Upper lobe of left lung (tissue), 6 donors: ENCODE measurements around the gene PRKCA. TPM values are rescaled to one million over a fixed set of nuclear protein-coding genes. Genes with fewer than 3 reads are reported as not detected.

ENCODE experiments used
- ATAC-seq, 2 donors: fragments of 200-7000 bp; cut with Tn5 transposase; one replicate each; pipeline ENCODE4 v1.9.1; 2022; ENCODE audit warnings: mild to moderate bottlenecking in 2 of 2, moderate library complexity in 2 of 2; ENCODE audit not compliant: low FRiP score in 2 of 2
- DNase-seq, 2 donors: peaks; one replicate each; pipeline ENCODE4 v3.0.0-alpha.2; 2019 to 2020
- H3K27ac ChIP-seq, 4 donors: fragments of 200-600 bp; sonication (generic); one replicate each; pipeline ENCODE4 v1.5.1; 2016 to 2019
- H3K27me3 ChIP-seq, 4 donors: fragments of 200-600 bp; sonication (generic); one replicate each; pipeline ENCODE4 v1.5.1; 2017 to 2019
- H3K36me3 ChIP-seq, 4 donors: fragments of 200-600 bp; sonication (generic); one replicate each; pipeline ENCODE4 v1.5.1; 2016 to 2019
- H3K4me1 ChIP-seq, 4 donors: fragments of 200-600 bp; sonication (generic); one replicate each; pipeline ENCODE4 v1.5.1; 2018 to 2019
- H3K4me3 ChIP-seq, 4 donors: fragments of 200-600 bp; sonication (generic); one replicate each; pipeline ENCODE4 v1.5.1; 2017 to 2019; ENCODE audit warnings: mild to moderate bottlenecking in 2 of 4, moderate library complexity in 1 of 4
- H3K9me3 ChIP-seq, 4 donors: fragments of 200-600 bp; sonication (generic); one replicate each; pipeline ENCODE4 v1.5.1; 2018 to 2019
- CTCF ChIP-seq, 6 experiments: fragments of 450-650 bp in 4 of 6; fragments of 200-600 bp in 2 of 6; sonication (generic) in 2 of 6; IDR thresholded peaks; one replicate each; pipeline ENCODE4 v1.5.1; 2016 to 2019; ENCODE audit warnings: antibody characterized with exemption in 6 of 6
- EP300 ChIP-seq, 4 donors: sonication (generic); formaldehyde crosslinking; IDR thresholded peaks; one replicate each; pipeline ENCODE4 v1.5.1; 2017; ENCODE audit warnings: antibody characterized with exemption in 4 of 4, control low read depth in 2 of 4
- POLR2A ChIP-seq, 4 donors: fragments of 450-650 bp; IDR thresholded peaks; one replicate each; pipeline ENCODE4 v1.5.1; 2016 to 2017; ENCODE audit warnings: antibody characterized with exemption in 4 of 4, mild to moderate bottlenecking in 2 of 4
- POLR2AphosphoS5 ChIP-seq, 2 donors: sonication (generic); formaldehyde crosslinking; IDR thresholded peaks; one replicate each; pipeline ENCODE4 v1.5.1; 2017; ENCODE audit warnings: antibody characterized with exemption in 2 of 2
- WGBS, 2 donors: methylation state at CpG; one replicate each; pipeline ENCODE4 v1.1.5; 2017 to 2018; 5-methylcytosine and 5-hydroxymethylcytosine counted together
- total RNA-seq, 6 donors: library from RNA; depleted of rRNA in 4 of 6; stranded (reverse); fragments of >200 nt in 4 of 6; gene quantifications; one replicate each; pipeline versions ENCODE4 v1.1.0 to v1.2.1, GENCODE V29; 2016 to 2021
- donor health status: DM: no; HTN: no; CAD: no; lungs with moderate emphysema.
- donor health status: DM: no; HTN: yes; CAD: no; lungs with severe emphysema.

The PRKCA gene
- total RNA-seq, 6 donors from 2014 or later = 10.9 to 29.3 (median 18.0) TPM

- WGBS, 2 donors = 63 to 64% methylated on average over 1 of the region's 1 CpG
These were observed 33.4 kb downstream of the PRKCA start for GRCh38 chr17:66335797-66336196.

GRCh38 chr17:66337268-66337667 is 34.9 kb downstream of the PRKCA start:
- no peaks in the 10 kb centered on the region for H3K9me3 ChIP-seq
- H3K27me3 ChIP-seq = no peaks in the 10 kb centered on the region
- H3K36me3 ChIP-seq = no peaks in the 10 kb centered on the region
- DNase-seq (no peak), ATAC-seq (no peak)
- WGBS, 2 donors = 85% methylated on average over 6 of the region's 6 CpGs
- TF ChIP-seq POLR2AphosphoS5 (IDR thresholded peaks at IDR 0.05) = no peak
- H3K27ac ChIP-seq = no peak overlapping the region
- no peak overlapping the region for H3K4me3 ChIP-seq
- H3K4me1 ChIP-seq = peaks cover 0 to 7% (median 2%) of the 10 kb centered on the region in 4 donors

More at GRCh38 chr17:66335797-66336196, 33.4 kb downstream of the PRKCA start:
- no peaks in the 10 kb centered on the region for H3K27me3 ChIP-seq
- ATAC-seq (no peak), DNase-seq (no peak)
- H3K4me3 ChIP-seq = no peak overlapping the region
- no peaks in the 10 kb centered on the region for H3K36me3 ChIP-seq
- H3K9me3 ChIP-seq = no peaks in the 10 kb centered on the region
- no peak overlapping the region for H3K27ac ChIP-seq
- TF ChIP-seq POLR2AphosphoS5 (IDR thresholded peaks at IDR 0.05) (no peak), POLR2A (IDR thresholded peaks at IDR 0.05) (no peak), EP300 (IDR thresholded peaks at IDR 0.05) (no peak), CTCF (IDR thresholded peaks at IDR 0.05) (no peak)
- H3K4me1 ChIP-seq = peaks cover 0 to 7% (median 2%) of the 10 kb centered on the region in 4 donors

- no peaks in the 10 kb centered on the region for H3K27me3 ChIP-seq
- H3K4me3 ChIP-seq = no peak overlapping the region
- peaks cover 0 to 7% (median 2%) of the 10 kb centered on the region in 4 donors for H3K4me1 ChIP-seq
- H3K36me3 ChIP-seq = no peaks in the 10 kb centered on the region
- ATAC-seq (no peak), DNase-seq (no peak)
- 61 to 72% methylated on average over 6 of the region's 6 CpGs for WGBS, 2 donors
- H3K9me3 ChIP-seq = no peaks in the 10 kb centered on the region
- H3K27ac ChIP-seq = no peak overlapping the region
- TF ChIP-seq POLR2A (IDR thresholded peaks at IDR 0.05) = no peak
- TF ChIP-seq CTCF (IDR thresholded peaks at IDR 0.05) = no peak
- no peak for TF ChIP-seq POLR2AphosphoS5 (IDR thresholded peaks at IDR 0.05)
- no peak for TF ChIP-seq EP300 (IDR thresholded peaks at IDR 0.05)
These were observed 35.6 kb downstream of the PRKCA start for GRCh38 chr17:66337866-66338485.

- no peak for ATAC-seq
- TF ChIP-seq POLR2A (IDR thresholded peaks at IDR 0.05) = no peak
- no peak for TF ChIP-seq POLR2AphosphoS5 (IDR thresholded peaks at IDR 0.05)
- H3K36me3 ChIP-seq = no peaks in the 10 kb centered on the region
- peaks cover 0 to 7% (median 2%) of the 10 kb centered on the region in 4 donors for H3K4me1 ChIP-seq
- H3K4me3 ChIP-seq = no peak overlapping the region
- DNase-seq = no peak
- no peaks in the 10 kb centered on the region for H3K27me3 ChIP-seq
- 56 to 71% methylated on average over 4 of the region's 4 CpGs for WGBS, 2 donors
- no peaks in the 10 kb centered on the region for H3K9me3 ChIP-seq
- no peak overlapping the region for H3K27ac ChIP-seq
These were observed 36.5 kb downstream of the PRKCA start for GRCh38 chr17:66338937-66339336.

GRCh38 chr17:66339561-66339960 is 37.1 kb downstream of the PRKCA start:
- peaks cover 0 to 7% (median 2%) of the 10 kb centered on the region in 4 donors for H3K4me1 ChIP-seq
- no peak for DNase-seq
- ATAC-seq = no peak
- H3K27ac ChIP-seq = no peak overlapping the region
- no peak overlapping the region for H3K4me3 ChIP-seq
- no peaks in the 10 kb centered on the region for H3K36me3 ChIP-seq
- TF ChIP-seq POLR2AphosphoS5 (IDR thresholded peaks at IDR 0.05) (no peak), POLR2A (IDR thresholded peaks at IDR 0.05) (no peak), EP300 (IDR thresholded peaks at IDR 0.05) (no peak), CTCF (IDR thresholded peaks at IDR 0.05) (no peak)
- no peaks in the 10 kb centered on the region for H3K27me3 ChIP-seq
- H3K9me3 ChIP-seq = no peaks in the 10 kb centered on the region
- WGBS, 2 donors = 54 to 55% methylated on average over 1 of the region's 1 CpG

GRCh38 chr17:66340720-66341119 is 38.3 kb downstream of the PRKCA start:
- H3K4me1 ChIP-seq = peaks cover 0 to 7% (median 2%) of the 10 kb centered on the region in 4 donors
- TF ChIP-seq CTCF (IDR thresholded peaks at IDR 0.05) (no peak), EP300 (IDR thresholded peaks at IDR 0.05) (no peak), POLR2A (IDR thresholded peaks at IDR 0.05) (no peak), POLR2AphosphoS5 (IDR thresholded peaks at IDR 0.05) (no peak)

More at GRCh38 chr17:66340720-66341119, 38.3 kb downstream of the PRKCA start:
- H3K9me3 ChIP-seq = no peaks in the 10 kb centered on the region
- H3K36me3 ChIP-seq = no peaks in the 10 kb centered on the region
- no peak overlapping the region for H3K27ac ChIP-seq
- H3K27me3 ChIP-seq = no peaks in the 10 kb centered on the region
- ATAC-seq (no peak), DNase-seq (no peak)
- no peak overlapping the region for H3K4me3 ChIP-seq
- 68 to 70% methylated on average over 2 of the region's 2 CpGs for WGBS, 2 donors
